GM12874 (cell line): ENCODE data around the gene CHRND.

ENCODE experiments used
- CTCF ChIP-seq: IDR thresholded peaks from 2 replicates; pipeline ENCODE4 v1.5.1; 2011; ENCODE audit warnings: low read depth, mild to moderate bottlenecking, control low read depth, low read length, moderate library complexity; ENCODE audit not compliant: insufficient read depth

CHRND gene

DNA sequence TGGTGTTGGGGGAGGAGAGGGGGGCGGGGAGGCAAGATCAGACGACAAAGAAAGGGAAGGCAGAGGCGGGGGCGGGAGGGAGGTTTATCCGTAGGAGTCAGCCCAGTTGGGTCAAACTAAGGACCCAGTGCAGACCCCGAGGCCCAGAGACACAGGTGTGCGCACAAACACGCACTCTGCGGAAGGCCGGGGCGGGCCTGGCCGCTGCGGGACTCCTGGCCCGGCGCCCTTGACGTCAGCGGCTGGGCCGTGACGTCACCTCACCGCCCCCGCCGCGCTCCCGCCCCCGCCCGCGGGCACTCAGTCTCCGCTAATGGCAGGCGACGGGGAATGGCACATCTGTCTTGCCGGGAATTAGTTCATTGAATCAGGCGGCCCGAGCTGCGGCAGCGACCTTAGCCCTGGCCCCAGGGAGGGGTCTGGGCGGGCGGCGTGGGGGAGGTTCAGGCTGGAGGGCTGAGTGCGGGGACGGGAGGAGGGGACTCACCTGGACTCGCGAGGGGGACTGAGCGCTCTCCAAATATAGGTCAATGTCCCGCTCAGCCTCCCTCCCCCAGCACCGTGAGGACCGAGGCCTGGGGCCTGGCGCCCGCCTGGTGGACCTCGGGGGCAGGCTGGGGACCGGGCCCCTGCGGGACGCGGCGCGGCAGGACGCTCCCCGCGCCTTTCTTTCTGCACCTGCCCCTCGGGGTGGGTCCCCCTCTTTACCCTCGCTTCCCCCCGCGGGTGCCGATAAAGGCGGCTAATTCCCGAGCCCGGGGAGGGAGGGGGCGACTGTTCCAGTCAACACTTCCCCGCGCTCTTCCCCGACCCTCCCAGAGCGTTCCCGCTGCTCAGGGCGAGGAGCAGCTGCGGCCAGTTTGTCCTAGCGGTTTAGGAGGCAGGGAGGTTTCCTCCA, 22.8 kb upstream of the CHRND start:
- TF ChIP-seq CTCF = no peak

- no peak for TF ChIP-seq CTCF
These were observed 22.1 kb upstream of the CHRND start for GRCh38 chr2:232503809-232504323.

DNA sequence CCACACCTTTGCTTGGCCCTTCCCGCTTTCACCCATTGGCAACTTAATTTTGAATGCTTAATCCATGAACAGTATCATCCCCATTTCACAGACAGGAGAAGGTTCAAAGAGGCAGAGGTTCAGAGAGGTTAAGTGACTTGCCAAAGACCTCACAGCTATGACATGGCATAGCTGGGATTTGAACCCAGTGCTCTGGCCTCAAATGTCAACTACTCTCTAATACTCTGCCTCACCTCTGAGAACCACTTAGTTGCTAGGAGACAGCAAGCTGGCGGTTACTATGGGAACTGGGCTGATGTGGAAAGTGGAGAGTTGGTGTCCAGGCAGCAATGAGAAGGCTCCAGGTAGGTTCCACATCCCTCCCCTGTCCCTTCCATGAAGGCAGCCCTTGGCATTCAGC, 21.5 kb upstream of the CHRND start:
- no peak for TF ChIP-seq CTCF

- TF ChIP-seq CTCF = no peak
These were observed 20.1 kb upstream of the CHRND start for GRCh38 chr2:232505856-232506255.

DNA sequence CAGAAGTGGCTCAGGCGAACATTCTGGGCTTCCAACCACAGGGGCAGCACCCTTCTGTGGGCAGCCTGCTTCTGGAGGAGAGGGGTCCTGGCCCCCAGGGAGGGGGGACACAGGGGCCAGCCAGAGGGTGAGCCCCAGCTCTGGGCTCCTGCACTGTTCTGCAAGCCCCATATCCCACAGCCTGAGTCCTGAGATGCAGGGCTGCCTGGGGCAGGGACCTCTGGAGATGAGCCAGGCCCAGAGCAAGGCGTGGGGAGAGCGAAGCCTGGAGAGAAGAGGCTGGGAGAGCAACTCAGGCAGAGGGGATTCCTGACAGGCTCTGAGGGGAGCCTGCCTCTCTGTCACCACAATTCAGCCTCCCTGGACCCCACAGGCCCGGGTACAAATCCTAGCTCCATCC, 19.3 kb upstream of the CHRND start:
- no peak for TF ChIP-seq CTCF

DNA sequence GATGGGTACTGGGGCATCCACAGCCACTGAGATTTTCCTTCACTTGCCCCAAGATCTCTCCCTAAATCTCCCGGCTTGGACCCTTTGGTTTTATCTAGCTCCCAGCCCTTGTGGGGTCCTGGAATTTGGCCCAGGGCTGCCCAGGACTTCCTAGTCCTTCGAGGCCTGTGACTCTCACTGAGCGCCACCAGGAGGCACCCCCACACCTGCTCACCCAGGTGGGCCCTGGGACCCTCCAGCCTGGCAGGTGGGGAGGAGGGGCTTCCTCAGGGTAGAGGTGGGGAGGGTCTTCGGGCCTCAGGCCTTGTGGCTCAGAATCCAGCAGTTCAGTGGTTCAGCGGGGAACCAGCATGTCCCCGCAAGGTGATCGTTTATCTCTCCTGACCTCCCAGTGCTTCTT, 17.7 kb upstream of the CHRND start:
- no peak for TF ChIP-seq CTCF

DNA sequence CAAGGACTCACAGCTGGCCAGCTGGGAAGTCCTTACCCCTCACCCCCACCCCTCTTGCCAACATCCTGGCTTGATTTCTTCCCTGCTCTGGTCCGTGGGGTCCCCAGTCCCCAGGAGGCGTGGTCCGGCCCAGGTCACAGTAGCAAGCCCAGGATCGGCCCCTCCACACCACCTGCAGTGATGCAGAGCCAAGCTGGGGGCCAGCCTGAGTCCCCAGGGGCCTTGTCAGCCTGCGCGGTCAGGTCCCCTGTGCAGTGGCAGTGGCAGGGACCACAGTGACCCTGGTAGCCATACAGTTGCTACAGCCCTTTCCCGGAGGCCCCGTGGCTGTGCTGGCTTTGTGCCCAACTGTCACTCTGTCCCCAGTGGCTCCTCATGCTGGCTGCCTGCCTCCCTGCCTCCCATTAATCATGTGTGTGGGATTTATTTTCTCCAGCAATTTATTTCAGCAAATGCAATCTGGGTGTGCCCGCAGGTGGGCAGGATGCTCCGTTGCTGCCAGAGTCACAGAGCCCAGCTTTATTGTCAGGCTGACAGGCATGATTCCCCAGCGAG, 14.5 kb upstream of the CHRND start:
- no peak for TF ChIP-seq CTCF
